ENCODE data around the gene AKR1B15. TPM values are rescaled to one million over a fixed set of nuclear protein-coding genes. Genes with fewer than 3 reads are reported as not detected.

Gene AKR1B15
- total RNA-seq, 2 donors from 2014 or later = 0.52 TPM; not detected in 1

GRCh38 chr7:134622303-134622995 is 73.5 kb downstream of the AKR1B15 start:
- 66 to 67% methylated on average over 7 of the region's 7 CpGs for WGBS, 2 donors
- Histone ChIP-seq H3K4me1 (no peaks in the 10 kb centered on the region), H3K4me3 (no peak overlapping the region), H3K36me3 (replicated peaks in 1 of 2; ENCODE audit: insufficient read depth in 1 of 2, low read depth in 2 of 2) (no peaks in the 10 kb centered on the region), H3K9me3 (no peaks in the 10 kb centered on the region), H3K27me3 (no peaks in the 10 kb centered on the region), H3K27ac (no peak overlapping the region)
- TF ChIP-seq POLR2A (IDR thresholded peaks at IDR 0.05) (no peak), CTCF (IDR thresholded peaks at IDR 0.05) (no peak)
- no peak for ATAC-seq
- DNase-seq = no peak
- intact Hi-C loops (cut with DNase I) = no loop called here

GRCh38 chr7:134623193-134623592 is 74.3 kb downstream of the AKR1B15 start:
- no peaks in the 10 kb centered on the region for H3K36me3 ChIP-seq (replicated peaks in 1 of 2; ENCODE audit: insufficient read depth in 1 of 2, low read depth in 2 of 2)
- 55 to 57% methylated on average over 2 of the region's 2 CpGs for WGBS, 2 donors
- intact Hi-C loops (cut with DNase I) = no loop called here
- no peaks in the 10 kb centered on the region for H3K27me3 ChIP-seq
- no peaks in the 10 kb centered on the region for H3K9me3 ChIP-seq
- TF ChIP-seq CTCF (IDR thresholded peaks at IDR 0.05) = no peak
- no peak for TF ChIP-seq POLR2A (IDR thresholded peaks at IDR 0.05)
- no peak overlapping the region for H3K27ac ChIP-seq
- no peak for DNase-seq
- no peaks in the 10 kb centered on the region for H3K4me1 ChIP-seq
- ATAC-seq = no peak
- no peak overlapping the region for H3K4me3 ChIP-seq

- ATAC-seq = no peak
- Histone ChIP-seq H3K27me3 (no peaks in the 10 kb centered on the region), H3K4me1 (no peaks in the 10 kb centered on the region), H3K9me3 (no peaks in the 10 kb centered on the region), H3K27ac (no peak overlapping the region), H3K36me3 (replicated peaks in 1 of 2; ENCODE audit: insufficient read depth in 1 of 2, low read depth in 2 of 2) (no peaks in the 10 kb centered on the region), H3K4me3 (no peak overlapping the region)
- no peak for TF ChIP-seq CTCF (IDR thresholded peaks at IDR 0.05)
- no peak for DNase-seq
- intact Hi-C loops (cut with DNase I) = no loop called here
- 53 to 58% methylated on average over 3 of the region's 3 CpGs for WGBS, 2 donors
Observed at GRCh38 chr7:134625550-134625949, 76.6 kb downstream of the AKR1B15 start.

GRCh38 chr7:134627109-134627774 is 78.3 kb downstream of the AKR1B15 start:
- no peaks in the 10 kb centered on the region for H3K36me3 ChIP-seq (replicated peaks in 1 of 2; ENCODE audit: insufficient read depth in 1 of 2, low read depth in 2 of 2)
- H3K9me3 ChIP-seq = no peaks in the 10 kb centered on the region
- ATAC-seq = no peak
- H3K27me3 ChIP-seq = no peaks in the 10 kb centered on the region
- H3K4me1 ChIP-seq = no peaks in the 10 kb centered on the region
- no peak overlapping the region for H3K4me3 ChIP-seq
- 74 to 78% methylated on average over 2 of the region's 2 CpGs for WGBS, 2 donors
- TF ChIP-seq CTCF (IDR thresholded peaks at IDR 0.05) = no peak
- TF ChIP-seq POLR2A (IDR thresholded peaks at IDR 0.05) = no peak
- no peak overlapping the region for H3K27ac ChIP-seq
- intact Hi-C loops (cut with DNase I) = no loop called here
- DNase-seq = no peak

- Histone ChIP-seq H3K9me3 (no peaks in the 10 kb centered on the region), H3K4me1 (no peaks in the 10 kb centered on the region), H3K4me3 (no peak overlapping the region), H3K27me3 (no peaks in the 10 kb centered on the region), H3K27ac (no peak overlapping the region), H3K36me3 (replicated peaks in 1 of 2; ENCODE audit: insufficient read depth in 1 of 2, low read depth in 2 of 2) (no peaks in the 10 kb centered on the region)
- intact Hi-C loops (cut with DNase I) = no loop called here
- WGBS, 2 donors = 0 to 17% methylated on average over 1 of the region's 1 CpG
- DNase-seq (no peak), ATAC-seq (no peak)
- TF ChIP-seq POLR2A (IDR thresholded peaks at IDR 0.05) (no peak), CTCF (IDR thresholded peaks at IDR 0.05) (no peak)
Observed at GRCh38 chr7:134627775-134628153, 78.9 kb downstream of the AKR1B15 start.
